Fibroblast of the conjunctiva (primary cell): ENCODE measurements around the gene FER1L5.

Experiments used
- DNase-seq: peaks from one replicate; pipeline ENCODE4 v3.0.0-alpha.2; 2010; ENCODE audit warnings: low read depth

FER1L5 gene

DNA sequence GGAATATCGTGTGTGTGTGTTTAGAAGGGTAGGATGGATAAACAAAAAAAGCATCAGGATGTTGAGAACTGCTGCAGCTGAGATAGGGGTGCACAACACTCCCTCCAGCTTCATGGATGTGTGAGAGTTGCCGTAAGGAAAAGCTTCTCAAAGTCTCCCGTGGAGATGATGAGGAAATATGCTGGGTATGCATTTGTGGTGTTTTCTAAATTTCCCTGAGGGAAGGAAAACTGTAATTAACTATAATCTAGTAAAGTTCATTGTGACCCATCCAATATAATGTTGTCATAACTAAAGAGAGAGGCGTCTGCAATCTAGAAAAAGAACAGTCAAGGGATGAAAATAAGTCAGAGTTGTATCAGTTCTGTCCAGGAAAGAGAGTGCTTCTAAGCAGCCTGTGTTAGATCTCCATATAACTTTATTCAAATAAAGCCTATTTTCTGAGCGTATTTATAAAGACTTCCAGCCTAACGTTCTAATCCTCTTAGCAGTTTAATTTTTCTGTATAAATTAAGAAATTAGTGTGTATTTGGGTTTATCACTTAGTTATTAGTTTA lies 104.6 kb downstream of the FER1L5 start:
- DNase-seq: no peak

- DNase-seq: no peak
These were observed 109.2 kb downstream of the FER1L5 start for GRCh38 chr2:96751800-96752199.

- DNase-seq: no peak
These were observed 111.2 kb downstream of the FER1L5 start for GRCh38 chr2:96753661-96754282.

- no peak for DNase-seq
These were observed 111.8 kb downstream of the FER1L5 start for GRCh38 chr2:96754317-96754716.
